CD14-positive monocyte (primary cell): Measurements from ENCODE around the gene SEMA3G. TPM values are rescaled to one million over a fixed set of nuclear protein-coding genes. Genes with fewer than 3 reads are reported as not detected.

Source experiments
- DNase-seq, 3 donors: peaks; one replicate each; pipeline ENCODE4 v3.0.0-alpha.2; 2011 to 2022
- H2AFZ ChIP-seq: 2 replicates; pipeline ENCODE4 v1.6.0; 2012; ENCODE audit warnings: mild to moderate bottlenecking, low read depth, low read length, inconsistent platforms; ENCODE audit not compliant: insufficient read depth, poor library complexity, severe bottlenecking
- H3K27ac ChIP-seq, 2 donors: 1 replicate in 1 of 2; 2 replicates in 1 of 2; pipeline ENCODE4 v1.5.1; 2012 to 2013; ENCODE audit warnings: low read length in 2 of 2, control low read depth in 1 of 2, inconsistent platforms in 1 of 2, low read depth in 1 of 2, mild to moderate bottlenecking in 1 of 2
- H3K27me3 ChIP-seq, 2 donors: one replicate each; pipeline versions ENCODE4 v1.6.0 to v1.6.1; 2011 to 2013; ENCODE audit warnings: low read length in 2 of 2; ENCODE audit not compliant: control insufficient read depth in 2 of 2, insufficient read depth in 2 of 2
- H3K36me3 ChIP-seq, 2 donors: replicated peaks in 1 of 2; 1 replicate in 1 of 2; 2 replicates in 1 of 2; pipeline versions ENCODE4 v1.5.1 to v1.6.1; 2012 to 2013; ENCODE audit warnings: low read length in 2 of 2, control low read depth in 1 of 2, inconsistent platforms in 1 of 2, mild to moderate bottlenecking in 1 of 2; ENCODE audit not compliant: insufficient read depth in 2 of 2, control insufficient read depth in 1 of 2
- H3K4me1 ChIP-seq, 2 donors: 1 replicate in 1 of 2; 2 replicates in 1 of 2; pipeline versions ENCODE4 v1.5.1 to v1.6.1; 2012 to 2013; ENCODE audit warnings: low read length in 2 of 2, control low read depth in 1 of 2, inconsistent platforms in 1 of 2, mild to moderate bottlenecking in 1 of 2, moderate library complexity in 1 of 2; ENCODE audit not compliant: insufficient read depth in 2 of 2, control insufficient read depth in 1 of 2
- H3K4me2 ChIP-seq: replicated peaks from 2 replicates; pipeline ENCODE3; 2012; ENCODE audit warnings: low read length, moderate library complexity, mild to moderate bottlenecking; ENCODE audit not compliant: poor library complexity, severe bottlenecking; ENCODE audit errors: extremely low read depth
- H3K4me3 ChIP-seq, 3 experiments: fragments of 200-600 bp in 1 of 3; sonication (generic) in 1 of 3; replicated peaks in 1 of 3; 1 replicate in 2 of 3; 2 replicates in 1 of 3; pipeline ENCODE4 v1.5.1; 2011 to 2013; ENCODE audit warnings: low read length in 3 of 3, mild to moderate bottlenecking in 3 of 3, control low read depth in 2 of 3, low read depth in 2 of 3, inconsistent platforms in 1 of 3, moderate library complexity in 1 of 3
- H3K79me2 ChIP-seq: 2 replicates; pipeline ENCODE4 v1.6.0; 2012; ENCODE audit warnings: mild to moderate bottlenecking, control low read depth, inconsistent platforms, low read length, moderate library complexity; ENCODE audit not compliant: insufficient read depth
- H3K9ac ChIP-seq: 2 replicates; pipeline ENCODE4 v1.6.0; 2017; ENCODE audit warnings: low read length, mild to moderate bottlenecking; ENCODE audit not compliant: insufficient read depth, poor library complexity, severe bottlenecking
- H3K9me3 ChIP-seq, 2 donors: replicated peaks in 1 of 2; 1 replicate in 1 of 2; 2 replicates in 1 of 2; pipeline versions ENCODE4 v1.5.1 to v1.6.1; 2012 to 2013; ENCODE audit warnings: low read length in 2 of 2, control low read depth in 1 of 2; ENCODE audit not compliant: control insufficient read depth in 1 of 2, insufficient read depth in 1 of 2
- H4K20me1 ChIP-seq: 2 replicates; pipeline ENCODE4 v1.6.0; 2012; ENCODE audit warnings: mild to moderate bottlenecking, low read length, control low read depth, moderate library complexity; ENCODE audit not compliant: insufficient read depth
- H3K27ac Mint-ChIP-seq, 7 donors: one replicate each; pipeline ENCODE4 v1.8.0; 2020; ENCODE audit warnings: mild to moderate bottlenecking in 7 of 7, mixed read lengths in 7 of 7, moderate library complexity in 6 of 7, inconsistent platforms in 2 of 7
- H3K27me3 Mint-ChIP-seq, 3 donors: one replicate each; pipeline ENCODE4 v1.8.0; 2021 to 2022; ENCODE audit warnings: low read depth in 3 of 3, mild to moderate bottlenecking in 3 of 3, mixed read lengths in 3 of 3, moderate library complexity in 3 of 3, inconsistent platforms in 1 of 3
- H3K36me3 Mint-ChIP-seq, 2 donors: one replicate each; pipeline ENCODE4 v1.8.0; 2020; ENCODE audit warnings: mixed read lengths in 2 of 2, inconsistent platforms in 1 of 2, mild to moderate bottlenecking in 1 of 2
- H3K4me1 Mint-ChIP-seq: one replicate; pipeline ENCODE4 v1.8.0; 2020; ENCODE audit warnings: mild to moderate bottlenecking, mixed read lengths
- H3K4me3 Mint-ChIP-seq, 2 donors: one replicate each; pipeline ENCODE4 v1.8.0; 2020; ENCODE audit warnings: mild to moderate bottlenecking in 2 of 2, mixed read lengths in 2 of 2, moderate library complexity in 1 of 2
- H3K9me3 Mint-ChIP-seq, 7 donors: one replicate each; pipeline ENCODE4 v1.8.0; 2020 to 2022; ENCODE audit warnings: mixed read lengths in 7 of 7, mild to moderate bottlenecking in 6 of 7, moderate library complexity in 6 of 7, inconsistent platforms in 2 of 7
- CTCF ChIP-seq: fragments of 200-600 bp; IDR thresholded peaks from one replicate; pipeline ENCODE4 v1.8.0; 2022; ENCODE audit warnings: antibody characterized with exemption, mild to moderate bottlenecking
- WGBS: methylation state at CpG from one replicate; pipeline ENCODE4 v1.1.5; 2013; ENCODE audit warnings: missing lambda C conversion rate; ENCODE audit not compliant: insufficient coverage; 5-methylcytosine and 5-hydroxymethylcytosine counted together
- intact Hi-C, 2 donors: fragments of 100-400 bp; cut with micrococcal nuclease; formaldehyde crosslinking; loops; one replicate each; pipeline versions ENCODE4 v1.15.0 to v1.15.1; 2023
- polyA minus RNA-seq: library from RNA; depleted of rRNA, polyadenylated mRNA; stranded (reverse); fragments of >200 nt; gene quantifications from 2 replicates; pipeline ENCODE4 v1.2.3, GENCODE V29; 2012
- polyA plus RNA-seq, 3 donors: library from polyadenylated mRNA; depleted of rRNA in 1 of 3; unstranded in 2 of 3; stranded (reverse) in 1 of 3; fragments of 300-500 nt in 2 of 3; fragments of >200 nt in 1 of 3; fragmentation: Illumina TruSeq in 2 of 3; gene quantifications; 1 replicate in 2 of 3; 2 replicates in 1 of 3; pipeline ENCODE4 v1.2.3, GENCODE V29; 2012 to 2021
- total RNA-seq, 12 experiments: library from RNA in 1 of 12; stranded (reverse) in 1 of 12; fragments of 120-200 nt in 1 of 12; gene quantifications; one replicate each; pipeline ENCODE4 v1.2.4 and lab custom pipeline; 2013 to 2026; ENCODE audit warnings: mixed read lengths in 6 of 12, inconsistent platforms in 1 of 12

The SEMA3G gene
- total RNA-seq (2013): 0.10 TPM
- polyA plus RNA-seq: under 1 TPM in 1 of 3 donors, not detected in 2; 0.03 TPM
- under 0.01 TPM in 1 of 2 replicates, not detected in the other for polyA minus RNA-seq
- total RNA-seq (lab: John Stamatoyannopoulos, UW): 0 to 1.5 (median 0.23) reads per million in 11 experiments

DNA sequence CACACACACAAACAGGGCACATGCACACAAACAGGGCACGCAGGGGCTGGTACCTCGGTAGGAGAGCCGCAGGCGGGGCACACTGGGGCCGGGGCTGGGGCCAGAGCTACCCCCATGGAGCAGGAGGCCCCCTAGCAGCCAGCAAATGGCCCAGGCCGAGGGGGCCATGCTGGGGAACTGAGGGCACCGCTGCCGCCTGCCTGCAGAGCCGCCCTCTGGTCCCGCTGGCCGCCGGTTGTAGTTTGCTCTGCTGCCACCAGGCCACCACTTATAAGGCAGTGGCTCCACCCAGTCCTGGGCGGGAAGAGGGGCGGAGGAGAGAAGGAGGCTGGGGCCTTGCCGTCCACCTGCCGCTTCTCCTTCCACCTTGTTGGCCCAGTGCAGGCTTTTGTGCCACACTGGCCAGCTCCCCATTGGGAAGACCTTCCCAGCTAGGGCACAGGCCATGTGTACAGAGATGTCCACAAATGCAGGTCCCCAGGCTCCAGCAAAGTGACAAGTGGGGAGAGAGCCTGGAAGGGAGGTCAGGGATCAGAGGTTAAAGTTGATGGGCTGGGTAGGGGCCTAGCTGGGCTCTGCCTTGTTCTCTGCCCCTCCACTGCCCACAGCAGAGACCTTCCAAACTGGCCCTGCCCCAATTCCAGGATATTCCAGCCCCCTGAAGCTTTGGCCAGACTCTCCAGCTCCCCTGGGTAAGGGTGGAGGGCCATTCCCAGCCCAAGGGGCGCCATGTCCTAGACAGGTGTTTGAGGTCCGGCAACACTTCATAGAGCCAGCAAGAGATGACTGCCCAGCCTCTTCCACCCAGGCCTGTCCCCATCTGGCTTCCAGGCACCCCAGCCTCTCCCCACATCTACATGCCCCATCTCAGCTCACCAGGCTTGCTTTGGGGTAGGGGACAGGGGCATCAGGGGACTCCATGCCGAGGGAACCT, at the start of gene SEMA3G:
TSS of gene SEMA3G (minus strand) at position 244 of the 934 bp plus-strand sequence. CDS start at position 168, 76 bp downstream.
- H3K27me3 Mint-ChIP-seq: peaks cover 2 to 9% (median 7%) of the 10 kb centered on the region in 3 donors
- Histone ChIP-seq H3K4me1 (peaks cover 5 to 11% of the 10 kb centered on the region in 2 donors), H3K4me3 (no peak within 1 kb of the TSS), H3K4me2 (peak within 1 kb of the TSS; percentile 21), H3K36me3 (no peaks in the 10 kb centered on the region), H4K20me1 (no peaks in the 10 kb centered on the region), H3K27me3 (no peaks in the 10 kb centered on the region), H3K9me3 (no peaks in the 10 kb centered on the region), H3K27ac (no peak within 1 kb of the TSS), H3K79me2 (no peaks in the 10 kb centered on the region), H2AFZ (peak within 1 kb of the TSS; percentile 63), H3K9ac (no peak within 1 kb of the TSS)
- no peaks in the 10 kb centered on the region for H3K36me3 Mint-ChIP-seq
- H3K4me3 Mint-ChIP-seq: no peak within 1 kb of the TSS
- WGBS: 16% methylated on average over 13 of the region's 19 CpGs
- H3K9me3 Mint-ChIP-seq: no peaks in the 10 kb centered on the region
- peak; percentile 70 for TF ChIP-seq CTCF
- intact Hi-C loops: loop anchor here in 1 of 2 donors (2.0 kb wide), 1 partner anchor 16 kb away; no protein-coding TSS in a partner anchor
- peak; percentile 57 to 61 (median 58) for DNase-seq
- H3K4me1 Mint-ChIP-seq: peaks cover 6% of the 10 kb centered on the region
- H3K27ac Mint-ChIP-seq: peak within 1 kb of the TSS in 2 of 7 donors; percentile 12 to 13

GRCh38 chr3:52494445-52494844, 49.5 kb upstream of the SEMA3G start:
- Mint-ChIP-seq H3K27me3 (peaks cover 0 to 3% (median 0%) of the 10 kb centered on the region in 3 donors), H3K9me3 (peaks cover 0 to 3% (median 0%) of the 10 kb centered on the region in 7 donors), H3K4me3 (peak overlapping the region; percentile 61 to 90), H3K4me1 (peaks cover 93% of the 10 kb centered on the region), H3K36me3 (peaks cover 29 to 43% of the 10 kb centered on the region in 2 donors), H3K27ac (peak overlapping the region in 5 of 7 donors; percentile 55 to 93 (median 77))
- Histone ChIP-seq H3K9me3 (no peaks in the 10 kb centered on the region), H3K4me1 (peaks cover 98 to 100% of the 10 kb centered on the region in 2 donors), H3K27ac (peak overlapping the region in 1 of 2 donors; percentile 94), H4K20me1 (no peaks in the 10 kb centered on the region), H3K9ac (peak overlapping the region; percentile 74), H3K4me3 (peak overlapping the region in 1 of 3 experiments; percentile 81), H3K79me2 (peaks cover 33% of the 10 kb centered on the region), H3K36me3 (peaks cover 15 to 30% of the 10 kb centered on the region in 2 donors), H3K27me3 (no peaks in the 10 kb centered on the region), H2AFZ (no peak overlapping the region), H3K4me2 (peak overlapping the region; percentile 86)
- WGBS: 78% methylated on average over 6 of the region's 7 CpGs
- intact Hi-C loops: no loop called here
- no peak for DNase-seq
- no peak for TF ChIP-seq CTCF
